Activated naive CD8-positive, alpha-beta T cell treated with anti-CD3 and anti-CD28 coated beads, Interleukin-2, amount 50 U/mL, for 16 hours (primary cell): ENCODE measurements around the gene LTC4S.

Source experiments
- DNase-seq: peaks from one replicate; pipeline ENCODE4 v3.0.0-alpha.2; 2020; ENCODE audit warnings: low read depth, low spot score

LTC4S gene

DNA sequence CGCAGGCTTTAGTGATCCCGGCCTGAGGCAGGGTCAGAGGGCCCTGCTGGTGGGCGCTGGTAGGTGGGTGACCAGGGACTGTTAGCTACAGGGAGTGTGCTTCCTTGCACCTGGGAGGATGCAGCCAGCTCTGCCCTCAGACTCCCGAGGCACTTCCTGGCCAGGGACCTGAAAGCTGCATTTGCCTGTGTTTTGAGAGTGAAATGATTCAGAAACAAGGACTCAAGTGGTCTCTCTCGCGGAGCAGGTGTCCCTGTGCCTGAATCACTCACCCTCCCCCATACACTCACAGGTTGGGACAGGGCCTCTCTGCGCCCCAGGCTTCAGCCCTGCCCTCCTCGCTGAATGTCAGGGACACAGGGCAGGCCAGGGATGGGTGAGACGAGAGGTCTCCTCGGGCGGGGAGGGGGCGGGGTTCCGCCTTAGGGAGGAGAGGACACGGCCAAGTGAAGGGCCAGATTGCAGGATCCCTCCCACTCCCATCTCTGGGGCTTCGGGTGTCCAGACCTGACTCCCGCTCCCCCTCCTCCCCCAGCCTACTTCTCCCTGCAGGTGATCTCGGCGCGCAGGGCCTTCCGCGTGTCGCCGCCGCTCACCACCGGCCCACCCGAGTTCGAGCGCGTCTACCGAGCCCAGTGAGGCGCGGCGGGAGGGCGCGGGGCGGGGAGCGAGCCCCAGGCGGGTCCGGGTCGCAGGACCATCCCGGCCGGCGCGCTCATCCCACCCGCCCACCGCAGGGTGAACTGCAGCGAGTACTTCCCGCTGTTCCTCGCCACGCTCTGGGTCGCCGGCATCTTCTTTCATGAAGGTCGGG, 1.5 kb downstream of the LTC4S start:
- DNase-seq, result no peak

GRCh38 chr5:179795863-179796833, 2.4 kb downstream of the LTC4S start:
- no peak for DNase-seq

DNA sequence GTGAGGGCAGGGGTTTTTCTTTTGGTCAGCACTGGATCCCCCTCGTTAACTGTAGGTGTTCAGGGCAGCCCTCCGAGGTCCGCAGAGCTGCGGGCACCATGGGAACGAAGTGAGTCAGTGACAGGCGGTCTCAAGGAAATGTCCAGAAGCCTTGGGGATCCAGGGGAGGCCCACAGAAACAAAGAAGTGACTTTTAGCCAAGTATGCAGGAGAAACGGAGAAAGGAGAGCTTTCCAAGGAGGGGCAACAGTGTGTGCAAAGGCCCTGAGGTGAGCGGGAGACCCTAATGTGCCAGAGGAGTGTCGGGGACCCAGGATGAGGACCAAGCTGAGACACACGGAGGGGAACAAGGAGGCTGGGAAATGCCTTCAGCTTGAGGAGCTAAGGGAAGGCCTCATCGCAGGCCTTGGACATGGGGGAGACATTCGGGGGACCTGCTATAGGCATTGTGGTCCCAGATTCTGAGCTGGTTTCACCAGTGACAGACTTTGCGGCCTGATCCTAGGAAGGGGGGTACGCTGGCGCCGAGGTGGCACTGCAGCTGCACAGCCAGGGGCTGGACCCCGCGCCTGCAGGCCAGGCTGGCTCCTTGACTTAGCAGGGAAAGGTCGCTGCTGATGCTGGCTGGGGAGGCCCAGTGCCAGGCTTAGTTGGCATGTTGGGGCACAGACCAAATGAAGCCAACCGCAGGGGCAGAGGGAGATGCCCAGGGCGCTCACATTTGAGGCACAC, 3.3 kb downstream of the LTC4S start:
- DNase-seq, result no peak

GRCh38 chr5:179797741-179798140, 4.0 kb downstream of the LTC4S start:
- DNase-seq, result no peak

GRCh38 chr5:179798144-179798770, 4.5 kb downstream of the LTC4S start:
- no peak for DNase-seq

GRCh38 chr5:179798771-179799643, 5.2 kb downstream of the LTC4S start:
- no peak for DNase-seq

DNA sequence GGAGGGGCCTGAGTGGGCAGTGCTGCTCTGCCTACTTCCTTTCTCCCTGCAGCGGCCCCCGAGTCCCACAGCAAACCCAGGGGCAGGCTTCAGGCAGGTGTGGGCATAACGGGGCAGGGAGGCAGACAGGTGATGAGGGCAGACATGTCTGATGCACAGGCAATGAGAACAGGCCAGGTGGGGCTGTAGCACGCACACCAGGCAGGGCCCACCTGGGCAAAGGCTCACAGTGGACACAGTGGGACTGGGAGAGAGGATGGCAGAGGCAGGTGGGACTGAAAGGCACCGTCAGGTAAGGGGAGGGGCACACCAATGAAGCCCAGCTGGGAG, 5.8 kb downstream of the LTC4S start:
- no peak for DNase-seq

DNA sequence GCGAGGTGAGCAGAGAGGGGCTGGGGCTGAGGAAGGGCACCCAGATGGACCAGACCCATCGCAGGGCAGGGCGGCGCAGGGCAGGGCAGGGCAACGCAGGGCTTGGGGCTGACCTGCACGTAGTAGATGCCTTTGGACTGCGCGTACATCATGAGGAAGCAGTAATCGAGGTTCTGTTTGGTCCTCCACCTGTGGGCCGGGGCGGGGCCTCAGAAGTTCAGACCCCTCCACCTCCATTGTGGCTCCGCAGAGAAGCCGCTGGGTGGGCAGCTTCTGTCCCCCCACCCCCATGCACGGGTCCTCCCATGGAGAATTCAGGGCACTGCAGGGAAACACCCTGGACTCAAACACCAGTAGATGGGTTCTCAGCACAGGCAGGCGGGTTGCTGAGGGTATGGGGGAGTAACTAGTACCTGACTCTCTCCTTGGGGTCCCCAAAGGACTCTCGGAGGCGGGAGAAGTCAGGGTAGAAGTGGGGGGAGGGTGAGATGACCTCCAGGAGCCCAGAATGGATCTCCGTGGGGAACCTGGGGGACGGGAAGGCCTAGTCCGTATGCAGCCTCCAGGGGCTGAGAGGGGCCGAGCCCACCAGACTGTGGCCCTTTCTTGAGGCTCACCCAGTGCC, 6.4 kb downstream of the LTC4S start:
- DNase-seq, result no peak

- no peak for DNase-seq
Observed at GRCh38 chr5:179800696-179801201, 7.0 kb downstream of the LTC4S start.

DNA sequence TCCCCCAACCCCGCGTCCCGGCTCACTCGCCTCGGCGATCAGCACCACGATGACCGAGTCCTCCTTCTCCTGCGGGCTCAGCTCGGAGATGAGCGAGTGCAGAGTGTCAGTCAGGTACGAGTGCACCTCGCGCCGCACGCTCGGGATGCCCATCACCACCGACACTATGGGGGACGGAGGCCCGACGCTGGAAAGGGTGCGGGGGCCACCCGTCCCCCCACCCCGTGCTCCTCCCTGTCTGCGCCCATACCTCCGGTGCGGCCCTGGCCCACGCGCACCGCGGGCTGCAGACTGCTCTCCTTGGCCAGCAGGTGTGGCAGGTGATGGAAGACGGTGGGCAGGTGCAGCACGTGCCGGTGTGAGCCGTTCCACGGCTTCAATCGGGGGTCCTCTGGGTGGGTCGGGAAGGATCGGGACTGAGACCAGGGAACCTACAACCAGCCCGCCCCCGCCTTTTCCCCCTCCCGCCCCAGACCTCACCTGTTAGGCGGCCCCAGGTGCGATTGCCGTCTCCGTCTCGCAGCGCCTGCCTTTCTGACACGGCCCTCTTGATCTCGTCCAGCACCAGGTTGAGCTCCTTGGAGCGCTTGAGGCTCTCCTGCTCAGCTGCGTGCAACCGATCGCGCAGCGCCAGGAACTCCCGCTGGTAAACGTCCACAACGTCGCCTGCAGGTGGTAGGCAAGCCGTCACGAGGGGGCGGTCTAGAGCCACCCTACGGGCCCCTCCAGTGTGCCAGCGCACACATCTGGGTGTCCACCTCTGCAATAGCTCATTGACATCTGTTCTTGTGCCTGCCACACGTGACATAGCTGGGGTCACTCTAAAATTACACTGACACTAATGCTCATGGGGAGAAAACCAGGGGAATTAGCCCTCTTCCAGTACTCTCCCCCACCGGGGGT, 7.8 kb downstream of the LTC4S start:
- DNase-seq, result peak; percentile 67

GRCh38 chr5:179802207-179802883, 8.6 kb downstream of the LTC4S start:
- DNase-seq, result no peak

- no peak for DNase-seq
Observed at GRCh38 chr5:179802950-179803562, 9.3 kb downstream of the LTC4S start.

GRCh38 chr5:179803651-179804554, 10.1 kb downstream of the LTC4S start:
- DNase-seq, result no peak

GRCh38 chr5:179804555-179804947, 10.8 kb downstream of the LTC4S start:
- DNase-seq, result no peak

GRCh38 chr5:179805070-179805528, 11.3 kb downstream of the LTC4S start:
- no peak for DNase-seq

- no peak for DNase-seq
Observed at GRCh38 chr5:179805529-179806249, 11.9 kb downstream of the LTC4S start.
